HepG2 (cell line): ENCODE data around the gene HARBI1. TPM values are rescaled to one million over a fixed set of nuclear protein-coding genes. Genes with fewer than 3 reads are reported as not detected.

ENCODE experiments used
- polyA plus RNA-seq, 8 experiments: library from polyadenylated mRNA; depleted of rRNA in 3 of 8; stranded (reverse) in 7 of 8; unstranded in 1 of 8; fragments of >200 nt; fragmentation: Illumina TruSeq in 4 of 8; extraction: Trizol in 4 of 8; gene quantifications; 2 replicates each; pipeline versions ENCODE4 v1.2.1 to v1.2.3, GENCODE V29; 2011 to 2016; ENCODE audit warnings: low read depth in 4 of 8, missing spikeins in 1 of 8, mixed read lengths in 1 of 8; ENCODE audit not compliant: insufficient read depth in 1 of 8
- total RNA-seq, 5 experiments: library from RNA; depleted of rRNA; stranded (reverse); fragments of >200 nt; fragmentation: Illumina TruSeq; extraction: Trizol; gene quantifications; 2 replicates each; pipeline ENCODE4 v1.2.3, GENCODE V29; 2016; ENCODE audit warnings: low read depth in 1 of 5

Gene HARBI1
- total and polyA plus RNA-seq, 2 of the 13 experiments (the other 11 are each of a cell fraction or from before 2014, with no cell fraction given), result 2.5 to 4.8 TPM

Other genes starting within 250 kb of the HARBI1 start
- 149 and 312 TPM in 2 replicates for gene MDK, start 235.6 kb downstream of the HARBI1 start, total RNA-seq (2016; rRNA removed; fragmentation: Illumina TruSeq; extraction: Trizol)
- gene MDK, start 235.6 kb downstream of the HARBI1 start, polyA plus RNA-seq (2011; rRNA removed), result 355 and 407 TPM in 2 replicates
- 0.13 TPM in 1 of 2 replicates, not detected in the other for gene CHRM4, start 225.5 kb downstream of the HARBI1 start, total RNA-seq (2016; rRNA removed; fragmentation: Illumina TruSeq; extraction: Trizol)
- 0.21 and 0.22 TPM in 2 replicates for gene CHRM4, start 225.5 kb downstream of the HARBI1 start, polyA plus RNA-seq (2011; rRNA removed)
- 26.0 and 26.1 TPM in 2 replicates for gene AMBRA1, start 23.2 kb downstream of the HARBI1 start, total RNA-seq (2016; rRNA removed; fragmentation: Illumina TruSeq; extraction: Trizol)
- gene AMBRA1, start 23.2 kb downstream of the HARBI1 start, polyA plus RNA-seq (2011; rRNA removed), result 15.7 and 16.8 TPM in 2 replicates
- gene ATG13, start 326 bp upstream of the HARBI1 start, total RNA-seq (2016; rRNA removed; fragmentation: Illumina TruSeq; extraction: Trizol), result 55.0 and 61.8 TPM in 2 replicates
- gene ATG13, start 326 bp upstream of the HARBI1 start, polyA plus RNA-seq (2011; rRNA removed), result 76.3 and 77.3 TPM in 2 replicates
- gene ARHGAP1, start 83.4 kb upstream of the HARBI1 start, total RNA-seq (2016; rRNA removed; fragmentation: Illumina TruSeq; extraction: Trizol), result 18.6 and 22.4 TPM in 2 replicates
- 30.3 and 30.7 TPM in 2 replicates for gene ARHGAP1, start 83.4 kb upstream of the HARBI1 start, polyA plus RNA-seq (2011; rRNA removed)
- gene ZNF408, start 83.8 kb upstream of the HARBI1 start, total RNA-seq (2016; rRNA removed; fragmentation: Illumina TruSeq; extraction: Trizol), result 8.3 and 12.5 TPM in 2 replicates
- 11.2 and 15.6 TPM in 2 replicates for gene ZNF408, start 83.8 kb upstream of the HARBI1 start, polyA plus RNA-seq (2011; rRNA removed)
- 110 and 330 TPM in 2 replicates for gene F2, start 102.0 kb upstream of the HARBI1 start, total RNA-seq (2016; rRNA removed; fragmentation: Illumina TruSeq; extraction: Trizol)
- 801 and 1,074 TPM in 2 replicates for gene F2, start 102.0 kb upstream of the HARBI1 start, polyA plus RNA-seq (2011; rRNA removed)
- gene CKAP5, start 229.1 kb upstream of the HARBI1 start, total RNA-seq (2016; rRNA removed; fragmentation: Illumina TruSeq; extraction: Trizol), result 103 and 220 TPM in 2 replicates
- gene CKAP5, start 229.1 kb upstream of the HARBI1 start, polyA plus RNA-seq (2011; rRNA removed), result 62.2 and 79.2 TPM in 2 replicates